SK-N-SH (cell line): ENCODE results near the gene KCNJ15. TPM values are rescaled to one million over a fixed set of nuclear protein-coding genes. Genes with fewer than 3 reads are reported as not detected.

Experiments
- CTCF ChIA-PET: fragments of 300-600, 350-600 bp; formaldehyde crosslinking; extraction: SDS; loops from one replicate; lab custom pipeline; 2021; lab: Yijun Ruan, JAX
- POLR2A ChIA-PET: fragments of 350-600 bp; sonication (Branson Sonifier 250); formaldehyde crosslinking; extraction: SDS; loops from one replicate; lab custom pipeline; 2020; ENCODE audit warnings: antibody characterized with exemption, inconsistent platforms; lab: Yijun Ruan, JAX
- DNase-seq: peaks from one replicate; pipeline ENCODE4 v3.0.0; 2012
- H2AFZ ChIP-seq: fragments of 200-600 bp; sonication (generic); 2 replicates; pipeline ENCODE4 v1.8.1; 2016; ENCODE audit warnings: antibody characterized with exemption, mild to moderate bottlenecking, low read depth
- H3F3A ChIP-seq: fragments of 200-600 bp; sonication (generic); replicated peaks from 2 replicates; pipeline ENCODE3; 2016; ENCODE audit warnings: antibody characterized with exemption, mild to moderate bottlenecking; ENCODE audit not compliant: insufficient read depth
- H3K27ac ChIP-seq, 2 experiments: fragments of 200-500 bp in 1 of 2; fragments of 200-600 bp in 1 of 2; sonication (Bioruptor generic) in 1 of 2; sonication (generic), shearing (Covaris generic) in 1 of 2; 2 replicates each; pipeline versions ENCODE4 v1.5.1 to v1.6.1; 2014 to 2016; ENCODE audit warnings: low read depth in 2 of 2, inconsistent platforms in 1 of 2, low read length in 1 of 2, mild to moderate bottlenecking in 1 of 2, mixed read lengths in 1 of 2
- H3K27me3 ChIP-seq: fragments of 200-600 bp; sonication (generic), shearing (Covaris generic); 2 replicates; pipeline ENCODE4 v1.6.1; 2016; ENCODE audit warnings: mixed run types; ENCODE audit not compliant: insufficient read depth
- H3K36me3 ChIP-seq, 2 experiments: fragments of 200-500 bp in 1 of 2; fragments of 200-600 bp in 1 of 2; sonication (Bioruptor generic) in 1 of 2; sonication (generic) in 1 of 2; replicated peaks in 1 of 2; 2 replicates each; pipeline versions ENCODE3 to v1.5.1; 2014 to 2016; ENCODE audit warnings: low read length in 1 of 2, mild to moderate bottlenecking in 1 of 2; ENCODE audit not compliant: insufficient read depth in 2 of 2, control insufficient read depth in 1 of 2
- H3K4me1 ChIP-seq, 2 experiments: fragments of 200-500 bp in 1 of 2; fragments of 200-600 bp in 1 of 2; sonication (Bioruptor generic) in 1 of 2; sonication (generic), shearing (Covaris generic) in 1 of 2; 2 replicates each; pipeline versions ENCODE4 v1.5.1 to v1.6.1; 2014 to 2016; ENCODE audit warnings: low read depth in 1 of 2, low read length in 1 of 2, mixed run types in 1 of 2; ENCODE audit not compliant: insufficient read depth in 2 of 2, control insufficient read depth in 1 of 2
- H3K4me2 ChIP-seq: fragments of 200-600 bp; sonication (generic), shearing (Covaris generic); 2 replicates; pipeline ENCODE4 v1.6.1; 2017; ENCODE audit warnings: mixed run types
- H3K4me3 ChIP-seq, 2 experiments: fragments of 200-500 bp in 1 of 2; fragments of 200-600 bp in 1 of 2; sonication (Bioruptor generic) in 1 of 2; sonication (generic), shearing (Covaris generic) in 1 of 2; 2 replicates each; pipeline versions ENCODE4 v1.5.1 to v1.8.1; 2014 to 2016; ENCODE audit warnings: low read depth in 2 of 2, inconsistent platforms in 1 of 2, low read length in 1 of 2, mild to moderate bottlenecking in 1 of 2, mixed read lengths in 1 of 2, moderate library complexity in 1 of 2
- H3K79me2 ChIP-seq: fragments of 200-600 bp; sonication (generic); 2 replicates; pipeline ENCODE4 v1.8.1; 2017; ENCODE audit warnings: mild to moderate bottlenecking; ENCODE audit not compliant: insufficient read depth
- H3K9ac ChIP-seq: fragments of 200-600 bp; sonication (generic); 2 replicates; pipeline ENCODE4 v1.6.1; 2017; ENCODE audit warnings: mixed run types
- H3K9me2 ChIP-seq: fragments of 200-600 bp; sonication (generic); 2 replicates; pipeline ENCODE4 v1.6.1; 2017; ENCODE audit warnings: mixed run types
- H3K9me3 ChIP-seq: fragments of 200-600 bp; sonication (generic); 2 replicates; pipeline ENCODE4 v1.6.1; 2017; ENCODE audit warnings: mixed run types, mild to moderate bottlenecking, moderate library complexity
- H4K20me1 ChIP-seq: fragments of 200-600 bp; sonication (generic); 2 replicates; pipeline ENCODE4 v1.6.1; 2017; ENCODE audit warnings: mild to moderate bottlenecking, mixed run types; ENCODE audit not compliant: insufficient read depth
- CHD2 ChIP-seq: fragments of 150-350 bp; IDR thresholded peaks from 2 replicates; pipeline ENCODE4 v1.6.1; 2018; ENCODE audit warnings: low read length; ENCODE audit not compliant: partially characterized antibody
- EP300 ChIP-seq, 2 experiments: IDR thresholded peaks; 2 replicates each; pipeline versions ENCODE4 v1.4.0 to v1.6.1; 2012; ENCODE audit warnings: borderline replicate concordance in 1 of 2, low read depth in 1 of 2, low read length in 1 of 2
- EZH2phosphoT487 ChIP-seq: fragments of 200-600 bp; sonication (generic); IDR thresholded peaks from 2 replicates; pipeline ENCODE4 v1.6.1; 2017; ENCODE audit warnings: low read depth, mixed run types, mild to moderate bottlenecking, antibody characterized with exemption, moderate library complexity, borderline replicate concordance
- FOXJ3 ChIP-seq: sonication (generic); formaldehyde crosslinking; IDR thresholded peaks from 2 replicates; pipeline ENCODE4 v1.5.1; 2020; ENCODE audit warnings: mild to moderate bottlenecking, missing genetic modification reagents
- GATA2 ChIP-seq: sonication (generic); formaldehyde crosslinking; IDR thresholded peaks from 2 replicates; pipeline ENCODE4 v1.5.0; 2020; ENCODE audit warnings: mild to moderate bottlenecking, missing genetic modification reagents
- MXI1 ChIP-seq: IDR thresholded peaks from 2 replicates; pipeline ENCODE4 v1.6.1; 2012; ENCODE audit warnings: mild to moderate bottlenecking, low read depth, low read length, improper control_type of control experiment
- RAD21 ChIP-seq: IDR thresholded peaks from 2 replicates; pipeline ENCODE4 v1.6.1; 2012; ENCODE audit warnings: mild to moderate bottlenecking, low read length
- RFX5 ChIP-seq: IDR thresholded peaks from 2 replicates; pipeline ENCODE4 v1.6.1; 2012; ENCODE audit warnings: mild to moderate bottlenecking, improper control_type of control experiment, low read length
- RXRA ChIP-seq: IDR thresholded peaks from 2 replicates; pipeline ENCODE4 v1.4.0; 2012; ENCODE audit warnings: low read depth, mild to moderate bottlenecking, borderline replicate concordance
- TAF1 ChIP-seq: IDR thresholded peaks from 2 replicates; pipeline ENCODE4 v1.6.1; 2012; ENCODE audit warnings: low read depth, mild to moderate bottlenecking, low read length, moderate library complexity, borderline replicate concordance
- TCF12 ChIP-seq: IDR thresholded peaks from 2 replicates; pipeline ENCODE4 v1.4.0; 2012
- WGBS: methylation state at CpG from one replicate; pipeline ENCODE4 v1.1.6; 2017; ENCODE audit warnings: low lambda C conversion rate; 5-methylcytosine and 5-hydroxymethylcytosine counted together
- polyA plus RNA-seq, 3 experiments: library from polyadenylated mRNA; depleted of rRNA; stranded (reverse); fragments of >200 nt; gene quantifications; 2 replicates each; pipeline ENCODE4 v1.2.3, GENCODE V29; 2012
- TF ChIP-seq, protein P1 (sequence below): IDR thresholded peaks from 2 replicates; pipeline ENCODE4 v1.4.0; 2012; ENCODE audit warnings: low read depth, borderline replicate concordance
- TF ChIP-seq, protein P2 (sequence below): IDR thresholded peaks from 2 replicates; pipeline ENCODE4; 2012
- TF ChIP-seq, protein P3 (sequence below): IDR thresholded peaks from 2 replicates; pipeline ENCODE4 v1.6.1; 2012; ENCODE audit warnings: mild to moderate bottlenecking, low read depth, low read length, moderate library complexity
- TF ChIP-seq, protein P4 (sequence below): fragments of 200-600 bp; sonication (generic); IDR thresholded peaks from 2 replicates; pipeline ENCODE4 v1.6.1; 2017; ENCODE audit warnings: antibody characterized with exemption, mild to moderate bottlenecking, moderate library complexity
- TF ChIP-seq, protein P5 (sequence below): fragments of 150-350 bp; IDR thresholded peaks from 2 replicates; pipeline ENCODE4 v1.6.1; 2016; ENCODE audit warnings: mild to moderate bottlenecking, low read depth, low read length

The KCNJ15 gene
- polyA plus RNA-seq, 1 of the 3 experiments (the other 2 are of a cell fraction) = 0.03 TPM

DNA sequence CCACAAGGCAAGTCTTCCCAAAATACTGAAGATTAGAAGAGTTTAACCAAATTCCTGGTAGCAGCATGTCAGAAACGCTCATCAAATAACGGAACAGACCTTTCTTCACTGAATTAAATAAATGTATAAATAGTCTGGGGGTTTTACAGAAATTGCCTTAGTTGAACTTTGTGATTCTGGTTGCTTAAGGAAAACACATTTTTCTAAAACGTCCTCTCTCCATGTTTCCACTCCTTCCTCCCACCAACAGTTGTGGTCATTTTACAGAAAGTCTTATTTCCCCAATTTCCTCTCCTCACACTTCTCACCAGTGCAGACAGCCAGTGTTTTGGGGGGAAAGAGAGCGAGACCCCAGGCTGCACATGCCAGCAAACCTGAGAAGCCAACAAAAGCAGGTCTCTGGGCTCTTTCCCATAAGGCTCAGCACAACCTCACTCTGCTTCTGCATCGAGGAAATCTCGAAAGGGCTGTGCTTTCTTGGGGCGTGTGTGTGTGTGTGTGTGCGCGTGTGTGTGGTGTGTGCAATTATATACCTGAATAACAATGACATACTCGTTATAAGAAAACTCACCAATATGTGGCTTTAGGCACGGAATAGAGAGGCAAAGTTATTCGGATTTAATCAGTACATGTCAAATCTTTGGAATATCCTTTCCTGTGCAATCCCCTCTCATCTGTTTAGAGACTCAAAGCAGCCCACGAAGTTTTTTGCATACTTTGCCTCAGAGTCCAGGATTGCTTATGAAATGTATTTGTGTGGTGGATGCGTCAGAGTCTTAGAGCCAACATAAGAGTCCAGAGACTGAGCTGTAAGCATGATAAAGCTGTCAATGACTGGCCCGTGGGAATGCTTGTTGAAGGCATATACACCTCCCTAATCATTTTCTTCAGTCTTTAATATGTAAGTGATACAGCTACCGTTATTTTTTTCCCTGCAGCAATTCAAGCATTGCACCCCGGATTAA is 2.0 kb downstream of the KCNJ15 start:
- no peaks in the 10 kb centered on the region for H4K20me1 ChIP-seq

More for the DNA sequence above, 2.0 kb downstream of the KCNJ15 start:
- no peaks in the 10 kb centered on the region for H3K9me3 ChIP-seq
- no peak overlapping the region for H3K4me3 ChIP-seq
- H3K9ac ChIP-seq = no peak overlapping the region
- no peaks in the 10 kb centered on the region for H3K9me2 ChIP-seq
- no peaks in the 10 kb centered on the region for H3K36me3 ChIP-seq
- no peak overlapping the region for H3K27ac ChIP-seq
- peaks cover 5% of the 10 kb centered on the region for H3F3A ChIP-seq
- H3K27me3 ChIP-seq = no peaks in the 10 kb centered on the region
- 46% methylated on average over 17 of the region's 17 CpGs for WGBS
- no peak overlapping the region for H2AFZ ChIP-seq
- H3K79me2 ChIP-seq = no peaks in the 10 kb centered on the region
- no peak for TF ChIP-seq GATA2 (CRISPR knock-in tag)
- TF ChIP-seq EZH2phosphoT487 = no peak
- no peak for TF ChIP-seq MXI1
- TF ChIP-seq TCF12 = no peak
- TF ChIP-seq FOXJ3 = no peak
- TF ChIP-seq CHD2 = no peak
- TF ChIP-seq, protein P1, sequence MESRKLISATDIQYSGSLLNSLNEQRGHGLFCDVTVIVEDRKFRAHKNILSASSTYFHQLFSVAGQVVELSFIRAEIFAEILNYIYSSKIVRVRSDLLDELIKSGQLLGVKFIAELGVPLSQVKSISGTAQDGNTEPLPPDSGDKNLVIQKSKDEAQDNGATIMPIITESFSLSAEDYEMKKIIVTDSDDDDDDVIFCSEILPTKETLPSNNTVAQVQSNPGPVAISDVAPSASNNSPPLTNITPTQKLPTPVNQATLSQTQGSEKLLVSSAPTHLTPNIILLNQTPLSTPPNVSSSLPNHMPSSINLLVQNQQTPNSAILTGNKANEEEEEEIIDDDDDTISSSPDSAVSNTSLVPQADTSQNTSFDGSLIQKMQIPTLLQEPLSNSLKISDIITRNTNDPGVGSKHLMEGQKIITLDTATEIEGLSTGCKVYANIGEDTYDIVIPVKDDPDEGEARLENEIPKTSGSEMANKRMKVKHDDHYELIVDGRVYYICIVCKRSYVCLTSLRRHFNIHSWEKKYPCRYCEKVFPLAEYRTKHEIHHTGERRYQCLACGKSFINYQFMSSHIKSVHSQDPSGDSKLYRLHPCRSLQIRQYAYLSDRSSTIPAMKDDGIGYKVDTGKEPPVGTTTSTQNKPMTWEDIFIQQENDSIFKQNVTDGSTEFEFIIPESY = no peak
- TF ChIP-seq, protein P2, sequence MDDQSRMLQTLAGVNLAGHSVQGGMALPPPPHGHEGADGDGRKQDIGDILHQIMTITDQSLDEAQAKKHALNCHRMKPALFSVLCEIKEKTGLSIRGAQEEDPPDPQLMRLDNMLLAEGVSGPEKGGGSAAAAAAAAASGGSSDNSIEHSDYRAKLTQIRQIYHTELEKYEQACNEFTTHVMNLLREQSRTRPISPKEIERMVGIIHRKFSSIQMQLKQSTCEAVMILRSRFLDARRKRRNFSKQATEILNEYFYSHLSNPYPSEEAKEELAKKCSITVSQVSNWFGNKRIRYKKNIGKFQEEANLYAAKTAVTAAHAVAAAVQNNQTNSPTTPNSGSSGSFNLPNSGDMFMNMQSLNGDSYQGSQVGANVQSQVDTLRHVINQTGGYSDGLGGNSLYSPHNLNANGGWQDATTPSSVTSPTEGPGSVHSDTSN = no peak
- TF ChIP-seq, protein P3, sequence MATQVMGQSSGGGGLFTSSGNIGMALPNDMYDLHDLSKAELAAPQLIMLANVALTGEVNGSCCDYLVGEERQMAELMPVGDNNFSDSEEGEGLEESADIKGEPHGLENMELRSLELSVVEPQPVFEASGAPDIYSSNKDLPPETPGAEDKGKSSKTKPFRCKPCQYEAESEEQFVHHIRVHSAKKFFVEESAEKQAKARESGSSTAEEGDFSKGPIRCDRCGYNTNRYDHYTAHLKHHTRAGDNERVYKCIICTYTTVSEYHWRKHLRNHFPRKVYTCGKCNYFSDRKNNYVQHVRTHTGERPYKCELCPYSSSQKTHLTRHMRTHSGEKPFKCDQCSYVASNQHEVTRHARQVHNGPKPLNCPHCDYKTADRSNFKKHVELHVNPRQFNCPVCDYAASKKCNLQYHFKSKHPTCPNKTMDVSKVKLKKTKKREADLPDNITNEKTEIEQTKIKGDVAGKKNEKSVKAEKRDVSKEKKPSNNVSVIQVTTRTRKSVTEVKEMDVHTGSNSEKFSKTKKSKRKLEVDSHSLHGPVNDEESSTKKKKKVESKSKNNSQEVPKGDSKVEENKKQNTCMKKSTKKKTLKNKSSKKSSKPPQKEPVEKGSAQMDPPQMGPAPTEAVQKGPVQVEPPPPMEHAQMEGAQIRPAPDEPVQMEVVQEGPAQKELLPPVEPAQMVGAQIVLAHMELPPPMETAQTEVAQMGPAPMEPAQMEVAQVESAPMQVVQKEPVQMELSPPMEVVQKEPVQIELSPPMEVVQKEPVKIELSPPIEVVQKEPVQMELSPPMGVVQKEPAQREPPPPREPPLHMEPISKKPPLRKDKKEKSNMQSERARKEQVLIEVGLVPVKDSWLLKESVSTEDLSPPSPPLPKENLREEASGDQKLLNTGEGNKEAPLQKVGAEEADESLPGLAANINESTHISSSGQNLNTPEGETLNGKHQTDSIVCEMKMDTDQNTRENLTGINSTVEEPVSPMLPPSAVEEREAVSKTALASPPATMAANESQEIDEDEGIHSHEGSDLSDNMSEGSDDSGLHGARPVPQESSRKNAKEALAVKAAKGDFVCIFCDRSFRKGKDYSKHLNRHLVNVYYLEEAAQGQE = no peak
- no peak for TF ChIP-seq RFX5
- no peak for TF ChIP-seq TAF1
- TF ChIP-seq, protein P4, sequence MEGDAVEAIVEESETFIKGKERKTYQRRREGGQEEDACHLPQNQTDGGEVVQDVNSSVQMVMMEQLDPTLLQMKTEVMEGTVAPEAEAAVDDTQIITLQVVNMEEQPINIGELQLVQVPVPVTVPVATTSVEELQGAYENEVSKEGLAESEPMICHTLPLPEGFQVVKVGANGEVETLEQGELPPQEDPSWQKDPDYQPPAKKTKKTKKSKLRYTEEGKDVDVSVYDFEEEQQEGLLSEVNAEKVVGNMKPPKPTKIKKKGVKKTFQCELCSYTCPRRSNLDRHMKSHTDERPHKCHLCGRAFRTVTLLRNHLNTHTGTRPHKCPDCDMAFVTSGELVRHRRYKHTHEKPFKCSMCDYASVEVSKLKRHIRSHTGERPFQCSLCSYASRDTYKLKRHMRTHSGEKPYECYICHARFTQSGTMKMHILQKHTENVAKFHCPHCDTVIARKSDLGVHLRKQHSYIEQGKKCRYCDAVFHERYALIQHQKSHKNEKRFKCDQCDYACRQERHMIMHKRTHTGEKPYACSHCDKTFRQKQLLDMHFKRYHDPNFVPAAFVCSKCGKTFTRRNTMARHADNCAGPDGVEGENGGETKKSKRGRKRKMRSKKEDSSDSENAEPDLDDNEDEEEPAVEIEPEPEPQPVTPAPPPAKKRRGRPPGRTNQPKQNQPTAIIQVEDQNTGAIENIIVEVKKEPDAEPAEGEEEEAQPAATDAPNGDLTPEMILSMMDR = no peak
- TF ChIP-seq, protein P5, sequence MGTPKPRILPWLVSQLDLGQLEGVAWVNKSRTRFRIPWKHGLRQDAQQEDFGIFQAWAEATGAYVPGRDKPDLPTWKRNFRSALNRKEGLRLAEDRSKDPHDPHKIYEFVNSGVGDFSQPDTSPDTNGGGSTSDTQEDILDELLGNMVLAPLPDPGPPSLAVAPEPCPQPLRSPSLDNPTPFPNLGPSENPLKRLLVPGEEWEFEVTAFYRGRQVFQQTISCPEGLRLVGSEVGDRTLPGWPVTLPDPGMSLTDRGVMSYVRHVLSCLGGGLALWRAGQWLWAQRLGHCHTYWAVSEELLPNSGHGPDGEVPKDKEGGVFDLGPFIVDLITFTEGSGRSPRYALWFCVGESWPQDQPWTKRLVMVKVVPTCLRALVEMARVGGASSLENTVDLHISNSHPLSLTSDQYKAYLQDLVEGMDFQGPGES = no peak
- TF ChIP-seq RAD21 = no peak
- TF ChIP-seq EP300 (IDR thresholded peaks at IDR 0.05; ENCODE audit: borderline replicate concordance in 1 of 2, low read depth in 1 of 2, low read length in 1 of 2) = no peak
- no peak for TF ChIP-seq RXRA
- H3K4me1 ChIP-seq = no peaks in the 10 kb centered on the region
- H3K4me2 ChIP-seq = no peak overlapping the region
- CTCF ChIA-PET = no interaction called here
- no peak for DNase-seq
- POLR2A ChIA-PET = no interaction called here
